Fibroblast of skin of left quadriceps (primary cell): Measurements from ENCODE around the gene ADRA2B.

Source experiments
- DNase-seq, 2 experiments: peaks; one replicate each; pipeline ENCODE4 v3.0.0-alpha.2; 2013; ENCODE audit warnings: low read depth in 2 of 2

Gene ADRA2B

GRCh38 chr2:96118698-96119388 is 2.5 kb upstream of the ADRA2B start:
- no peak for DNase-seq

- DNase-seq, result no peak
Measured at GRCh38 chr2:96117701-96118588, 1.6 kb upstream of the ADRA2B start.

GRCh38 chr2:96116879-96117533 is 635 bp upstream of the ADRA2B start:
- peak in 1 of 2 experiments; percentile 4 for DNase-seq

GRCh38 chr2:96115631-96116423 is 544 bp downstream of the ADRA2B start:
- no peak for DNase-seq

GRCh38 chr2:96114903-96115581 is 1.3 kb downstream of the ADRA2B start:
- DNase-seq, result no peak

GRCh38 chr2:96114546-96114902 is 1.8 kb downstream of the ADRA2B start:
- no peak for DNase-seq

- no peak for DNase-seq
Measured at GRCh38 chr2:96113951-96114350, 2.4 kb downstream of the ADRA2B start.

GRCh38 chr2:96113367-96113677 is 3.0 kb downstream of the ADRA2B start:
- DNase-seq, result no peak

- no peak for DNase-seq
Measured at GRCh38 chr2:96112501-96113366, 3.6 kb downstream of the ADRA2B start.

- no peak for DNase-seq
Measured at GRCh38 chr2:96111823-96112500, 4.4 kb downstream of the ADRA2B start.

- DNase-seq, result no peak
Measured at GRCh38 chr2:96111257-96111640, 5.1 kb downstream of the ADRA2B start.

GRCh38 chr2:96110621-96111256 is 5.6 kb downstream of the ADRA2B start:
- DNase-seq, result no peak

- no peak for DNase-seq
Measured at GRCh38 chr2:96109931-96110511, 6.3 kb downstream of the ADRA2B start.

GRCh38 chr2:96109361-96109680 is 7.0 kb downstream of the ADRA2B start:
- DNase-seq, result no peak

- DNase-seq, result no peak
Measured at GRCh38 chr2:96108541-96109360, 7.6 kb downstream of the ADRA2B start.

GRCh38 chr2:96108151-96108540 is 8.2 kb downstream of the ADRA2B start:
- no peak for DNase-seq

- DNase-seq, result no peak
Measured at GRCh38 chr2:96107708-96108065, 8.7 kb downstream of the ADRA2B start.

GRCh38 chr2:96106991-96107707 is 9.2 kb downstream of the ADRA2B start:
- DNase-seq, result no peak
